ENCODE data around the gene FAM184A. TPM values are rescaled to one million over a fixed set of nuclear protein-coding genes. Genes with fewer than 3 reads are reported as not detected.

Gene FAM184A
- total and polyA plus RNA-seq, 2 of the 13 experiments (the other 11 are each of a cell fraction or from before 2014, with no cell fraction given): 7.0 to 18.0 TPM

GRCh38 chr6:119110601-119111548 lies 32.4 kb upstream of the FAM184A start (continued):
- TF ChIP-seq SMC3 (IDR thresholded peaks at IDR 0.05; ENCODE audit: low read length): peak; percentile 87
- TF ChIP-seq, protein P1, sequence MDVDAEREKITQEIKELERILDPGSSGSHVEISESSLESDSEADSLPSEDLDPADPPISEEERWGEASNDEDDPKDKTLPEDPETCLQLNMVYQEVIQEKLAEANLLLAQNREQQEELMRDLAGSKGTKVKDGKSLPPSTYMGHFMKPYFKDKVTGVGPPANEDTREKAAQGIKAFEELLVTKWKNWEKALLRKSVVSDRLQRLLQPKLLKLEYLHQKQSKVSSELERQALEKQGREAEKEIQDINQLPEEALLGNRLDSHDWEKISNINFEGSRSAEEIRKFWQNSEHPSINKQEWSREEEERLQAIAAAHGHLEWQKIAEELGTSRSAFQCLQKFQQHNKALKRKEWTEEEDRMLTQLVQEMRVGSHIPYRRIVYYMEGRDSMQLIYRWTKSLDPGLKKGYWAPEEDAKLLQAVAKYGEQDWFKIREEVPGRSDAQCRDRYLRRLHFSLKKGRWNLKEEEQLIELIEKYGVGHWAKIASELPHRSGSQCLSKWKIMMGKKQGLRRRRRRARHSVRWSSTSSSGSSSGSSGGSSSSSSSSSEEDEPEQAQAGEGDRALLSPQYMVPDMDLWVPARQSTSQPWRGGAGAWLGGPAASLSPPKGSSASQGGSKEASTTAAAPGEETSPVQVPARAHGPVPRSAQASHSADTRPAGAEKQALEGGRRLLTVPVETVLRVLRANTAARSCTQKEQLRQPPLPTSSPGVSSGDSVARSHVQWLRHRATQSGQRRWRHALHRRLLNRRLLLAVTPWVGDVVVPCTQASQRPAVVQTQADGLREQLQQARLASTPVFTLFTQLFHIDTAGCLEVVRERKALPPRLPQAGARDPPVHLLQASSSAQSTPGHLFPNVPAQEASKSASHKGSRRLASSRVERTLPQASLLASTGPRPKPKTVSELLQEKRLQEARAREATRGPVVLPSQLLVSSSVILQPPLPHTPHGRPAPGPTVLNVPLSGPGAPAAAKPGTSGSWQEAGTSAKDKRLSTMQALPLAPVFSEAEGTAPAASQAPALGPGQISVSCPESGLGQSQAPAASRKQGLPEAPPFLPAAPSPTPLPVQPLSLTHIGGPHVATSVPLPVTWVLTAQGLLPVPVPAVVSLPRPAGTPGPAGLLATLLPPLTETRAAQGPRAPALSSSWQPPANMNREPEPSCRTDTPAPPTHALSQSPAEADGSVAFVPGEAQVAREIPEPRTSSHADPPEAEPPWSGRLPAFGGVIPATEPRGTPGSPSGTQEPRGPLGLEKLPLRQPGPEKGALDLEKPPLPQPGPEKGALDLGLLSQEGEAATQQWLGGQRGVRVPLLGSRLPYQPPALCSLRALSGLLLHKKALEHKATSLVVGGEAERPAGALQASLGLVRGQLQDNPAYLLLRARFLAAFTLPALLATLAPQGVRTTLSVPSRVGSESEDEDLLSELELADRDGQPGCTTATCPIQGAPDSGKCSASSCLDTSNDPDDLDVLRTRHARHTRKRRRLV (CRISPR knock-in tag; IDR thresholded peaks at IDR 0.05): no peak
- TF ChIP-seq, protein P2, sequence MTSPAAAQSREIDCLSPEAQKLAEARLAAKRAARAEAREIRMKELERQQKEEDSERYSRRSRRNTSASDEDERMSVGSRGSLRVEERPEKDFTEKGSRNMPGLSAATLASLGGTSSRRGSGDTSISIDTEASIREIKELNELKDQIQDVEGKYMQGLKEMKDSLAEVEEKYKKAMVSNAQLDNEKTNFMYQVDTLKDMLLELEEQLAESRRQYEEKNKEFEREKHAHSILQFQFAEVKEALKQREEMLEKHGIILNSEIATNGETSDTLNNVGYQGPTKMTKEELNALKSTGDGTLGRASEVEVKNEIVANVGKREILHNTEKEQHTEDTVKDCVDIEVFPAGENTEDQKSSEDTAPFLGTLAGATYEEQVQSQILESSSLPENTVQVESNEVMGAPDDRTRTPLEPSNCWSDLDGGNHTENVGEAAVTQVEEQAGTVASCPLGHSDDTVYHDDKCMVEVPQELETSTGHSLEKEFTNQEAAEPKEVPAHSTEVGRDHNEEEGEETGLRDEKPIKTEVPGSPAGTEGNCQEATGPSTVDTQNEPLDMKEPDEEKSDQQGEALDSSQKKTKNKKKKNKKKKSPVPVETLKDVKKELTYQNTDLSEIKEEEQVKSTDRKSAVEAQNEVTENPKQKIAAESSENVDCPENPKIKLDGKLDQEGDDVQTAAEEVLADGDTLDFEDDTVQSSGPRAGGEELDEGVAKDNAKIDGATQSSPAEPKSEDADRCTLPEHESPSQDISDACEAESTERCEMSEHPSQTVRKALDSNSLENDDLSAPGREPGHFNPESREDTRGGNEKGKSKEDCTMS (CRISPR knock-in tag; conservative IDR thresholded peaks at IDR 0.05): no peak
- TF ChIP-seq HNRNPL (IDR thresholded peaks at IDR 0.05; ENCODE audit: low read depth, low read length): no peak
- peak; percentile 50; the same call in 1 of the 2 replicates for TF ChIP-seq ZNF335 (CRISPR knock-in tag; IDR thresholded peaks at IDR 0.05)
- 0 out of 2 replicates have a peak, but pooled peaks have one; percentile 13 for TF ChIP-seq BCL6 (CRISPR knock-in tag; IDR thresholded peaks at IDR 0.05)
- no peak for TF ChIP-seq AGO2 (optimal IDR thresholded peaks at IDR 0.05; ENCODE audit: low read depth, low read length)
- TF ChIP-seq PCBP2 (optimal IDR thresholded peaks at IDR 0.05; ENCODE audit: low read depth, low read length, poor library complexity, severe bottlenecking): no peak
- no peak for TF ChIP-seq SOX13 (IDR thresholded peaks at IDR 0.05)
- TF ChIP-seq SOX13 (CRISPR knock-in tag; conservative IDR thresholded peaks at IDR 0.05 in 1 of 2, IDR thresholded peaks at IDR 0.05 in 1 of 2): no peak
- TF ChIP-seq, protein P3, sequence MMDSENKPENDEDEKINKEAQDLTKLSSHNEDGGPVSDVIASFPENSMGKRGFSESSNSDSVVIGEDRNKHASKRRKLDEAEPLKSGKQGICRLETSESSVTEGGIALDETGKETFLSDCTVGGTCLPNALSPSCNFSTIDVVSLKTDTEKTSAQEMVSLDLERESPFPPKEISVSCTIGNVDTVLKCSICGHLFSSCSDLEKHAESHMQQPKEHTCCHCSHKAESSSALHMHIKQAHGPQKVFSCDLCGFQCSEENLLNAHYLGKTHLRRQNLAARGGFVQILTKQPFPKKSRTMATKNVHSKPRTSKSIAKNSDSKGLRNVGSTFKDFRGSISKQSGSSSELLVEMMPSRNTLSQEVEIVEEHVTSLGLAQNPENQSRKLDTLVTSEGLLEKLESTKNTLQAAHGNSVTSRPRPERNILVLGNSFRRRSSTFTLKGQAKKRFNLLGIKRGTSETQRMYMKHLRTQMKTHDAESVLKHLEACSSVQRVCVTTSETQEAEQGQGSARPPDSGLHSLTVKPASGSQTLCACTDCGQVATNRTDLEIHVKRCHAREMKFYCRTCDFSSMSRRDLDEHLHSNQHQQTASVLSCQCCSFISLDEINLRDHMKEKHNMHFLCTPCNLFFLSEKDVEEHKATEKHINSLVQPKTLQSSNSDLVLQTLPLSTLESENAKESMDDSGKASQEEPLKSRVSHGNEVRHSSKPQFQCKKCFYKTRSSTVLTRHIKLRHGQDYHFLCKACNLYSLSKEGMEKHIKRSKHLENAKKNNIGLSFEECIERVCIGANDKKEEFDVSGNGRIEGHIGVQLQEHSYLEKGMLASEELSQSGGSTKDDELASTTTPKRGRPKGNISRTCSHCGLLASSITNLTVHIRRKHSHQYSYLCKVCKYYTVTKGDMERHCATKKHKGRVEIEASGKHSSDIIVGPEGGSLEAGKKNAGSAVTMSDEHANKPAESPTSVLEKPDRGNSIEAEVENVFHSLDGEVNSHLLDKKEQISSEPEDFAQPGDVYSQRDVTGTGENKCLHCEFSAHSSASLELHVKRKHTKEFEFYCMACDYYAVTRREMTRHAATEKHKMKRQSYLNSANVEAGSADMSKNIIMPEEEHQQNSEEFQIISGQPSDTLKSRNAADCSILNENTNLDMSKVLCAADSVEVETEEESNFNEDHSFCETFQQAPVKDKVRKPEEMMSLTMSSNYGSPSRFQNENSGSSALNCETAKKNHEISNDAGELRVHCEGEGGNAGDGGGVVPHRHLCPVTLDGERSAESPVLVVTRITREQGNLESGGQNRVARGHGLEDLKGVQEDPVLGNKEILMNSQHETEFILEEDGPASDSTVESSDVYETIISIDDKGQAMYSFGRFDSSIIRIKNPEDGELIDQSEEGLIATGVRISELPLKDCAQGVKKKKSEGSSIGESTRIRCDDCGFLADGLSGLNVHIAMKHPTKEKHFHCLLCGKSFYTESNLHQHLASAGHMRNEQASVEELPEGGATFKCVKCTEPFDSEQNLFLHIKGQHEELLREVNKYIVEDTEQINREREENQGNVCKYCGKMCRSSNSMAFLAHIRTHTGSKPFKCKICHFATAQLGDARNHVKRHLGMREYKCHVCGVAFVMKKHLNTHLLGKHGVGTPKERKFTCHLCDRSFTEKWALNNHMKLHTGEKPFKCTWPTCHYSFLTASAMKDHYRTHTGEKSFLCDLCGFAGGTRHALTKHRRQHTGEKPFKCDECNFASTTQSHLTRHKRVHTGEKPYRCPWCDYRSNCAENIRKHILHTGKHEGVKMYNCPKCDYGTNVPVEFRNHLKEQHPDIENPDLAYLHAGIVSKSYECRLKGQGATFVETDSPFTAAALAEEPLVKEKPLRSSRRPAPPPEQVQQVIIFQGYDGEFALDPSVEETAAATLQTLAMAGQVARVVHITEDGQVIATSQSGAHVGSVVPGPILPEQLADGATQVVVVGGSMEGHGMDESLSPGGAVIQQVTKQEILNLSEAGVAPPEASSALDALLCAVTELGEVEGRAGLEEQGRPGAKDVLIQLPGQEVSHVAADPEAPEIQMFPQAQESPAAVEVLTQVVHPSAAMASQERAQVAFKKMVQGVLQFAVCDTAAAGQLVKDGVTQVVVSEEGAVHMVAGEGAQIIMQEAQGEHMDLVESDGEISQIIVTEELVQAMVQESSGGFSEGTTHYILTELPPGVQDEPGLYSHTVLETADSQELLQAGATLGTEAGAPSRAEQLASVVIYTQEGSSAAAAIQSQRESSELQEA (CRISPR knock-in tag; IDR thresholded peaks at IDR 0.05; ENCODE audit: not compliant biosample characterization): no peak
- no peak for TF ChIP-seq KLF16 (CRISPR knock-in tag; IDR thresholded peaks at IDR 0.05)
